HG03442 (cell line): ENCODE data around the gene NHEJ1.

ENCODE experiments used
- ATAC-seq: cut with Tn5 transposase; IDR thresholded peaks from one replicate; pipeline ENCODE4 v1.9.1; 2021; ENCODE audit warnings: mild to moderate bottlenecking, moderate library complexity; ENCODE audit not compliant: unreplicated experiment

The NHEJ1 gene

GRCh38 chr2:219168932-219169331 is 8.3 kb upstream of the NHEJ1 start:
- no peak for ATAC-seq

- ATAC-seq, result no peak
These were observed 7.9 kb upstream of the NHEJ1 start for GRCh38 chr2:219168526-219168925.

- no peak for ATAC-seq
These were observed 7.4 kb upstream of the NHEJ1 start for GRCh38 chr2:219167997-219168396.

- no peak for ATAC-seq
These were observed 4.7 kb upstream of the NHEJ1 start for GRCh38 chr2:219165058-219165911.

GRCh38 chr2:219163156-219163555 is 2.5 kb upstream of the NHEJ1 start:
- no peak for ATAC-seq

GRCh38 chr2:219161097-219161496 is 482 bp upstream of the NHEJ1 start:
- ATAC-seq, result no peak

- no peak for ATAC-seq
These were observed 837 bp downstream of the NHEJ1 start for GRCh38 chr2:219159771-219160185.

GRCh38 chr2:219158586-219158985 is 2.0 kb downstream of the NHEJ1 start:
- no peak for ATAC-seq

GRCh38 chr2:219158025-219158424 is 2.6 kb downstream of the NHEJ1 start:
- ATAC-seq, result no peak

GRCh38 chr2:219157396-219157795 is 3.2 kb downstream of the NHEJ1 start:
- no peak for ATAC-seq

GRCh38 chr2:219155054-219155644 is 5.5 kb downstream of the NHEJ1 start:
- ATAC-seq, result no peak

- ATAC-seq, result no peak
These were observed 10.9 kb downstream of the NHEJ1 start for GRCh38 chr2:219149667-219150066.

- ATAC-seq, result no peak
These were observed 18.3 kb downstream of the NHEJ1 start for GRCh38 chr2:219142329-219142728.

GRCh38 chr2:219140722-219141121 is 19.9 kb downstream of the NHEJ1 start:
- no peak for ATAC-seq

GRCh38 chr2:219133976-219134375 is 26.6 kb downstream of the NHEJ1 start:
- ATAC-seq, result no peak

GRCh38 chr2:219131744-219132143 is 28.9 kb downstream of the NHEJ1 start:
- no peak for ATAC-seq

GRCh38 chr2:219131327-219131726 is 29.3 kb downstream of the NHEJ1 start:
- ATAC-seq, result no peak

GRCh38 chr2:219129589-219129988 is 31.0 kb downstream of the NHEJ1 start:
- no peak for ATAC-seq

- ATAC-seq, result no peak
These were observed 32.2 kb downstream of the NHEJ1 start for GRCh38 chr2:219128396-219128795.

GRCh38 chr2:219127037-219127635 is 33.5 kb downstream of the NHEJ1 start:
- ATAC-seq, result no peak

GRCh38 chr2:219126555-219126954 is 34.1 kb downstream of the NHEJ1 start:
- no peak for ATAC-seq

GRCh38 chr2:219125886-219126270 is 34.7 kb downstream of the NHEJ1 start:
- no peak for ATAC-seq
